Measurements from ENCODE around the gene RIMKLA. TPM values are rescaled to one million over a fixed set of nuclear protein-coding genes. Genes with fewer than 3 reads are reported as not detected.

Gene RIMKLA
- total RNA-seq, 1 donor from 2014 or later = 0.20 TPM

GRCh38 chr1:42463921-42464320 lies 83.3 kb downstream of the RIMKLA start:
- H3K27ac ChIP-seq (ENCODE audit: low read depth, low read length) = no peak overlapping the region
- H3K27ac Mint-ChIP-seq (ENCODE audit: unreplicated experiment) = peak overlapping the region; percentile 13
- H3K27me3 ChIP-seq (ENCODE audit: insufficient read depth, low read length) = no peaks in the 10 kb centered on the region
- peaks cover 6% of the 10 kb centered on the region for H3K36me3 ChIP-seq (ENCODE audit: insufficient read depth, low read length)
- H3K79me2 ChIP-seq (ENCODE audit: insufficient read depth, low read length) = no peaks in the 10 kb centered on the region
- H3K9me3 ChIP-seq (ENCODE audit: insufficient read depth, low read depth, low read length) = no peaks in the 10 kb centered on the region
- FAIRE-seq = no peak
- no peaks in the 10 kb centered on the region for H4K20me1 ChIP-seq (ENCODE audit: insufficient read depth, low read length)
- no peaks in the 10 kb centered on the region for H3K36me3 Mint-ChIP-seq (ENCODE audit: low read depth, unreplicated experiment)
- peak overlapping the region; percentile 95 for H2AFZ ChIP-seq (ENCODE audit: low read depth, low read length)
- peak overlapping the region; percentile 98 for H3K4me2 ChIP-seq (ENCODE audit: low read length)
- H3K9me3 Mint-ChIP-seq (ENCODE audit: unreplicated experiment) = no peaks in the 10 kb centered on the region
- peak overlapping the region; percentile 75 for H3K4me3 Mint-ChIP-seq (ENCODE audit: unreplicated experiment)
- peaks cover 3% of the 10 kb centered on the region for H3K4me1 Mint-ChIP-seq (ENCODE audit: low read depth, unreplicated experiment)
- H3K4me1 ChIP-seq (ENCODE audit: insufficient read depth, low read length) = peaks cover 10% of the 10 kb centered on the region
- TF ChIP-seq EZH2 (IDR thresholded peaks at IDR 0.05; ENCODE audit: insufficient read depth, low read length) = no peak
- no peak for TF ChIP-seq CTCF (IDR thresholded peaks at IDR 0.05; ENCODE audit: insufficient read depth, low read depth, low read length)
- H3K4me3 ChIP-seq (ENCODE audit: insufficient read depth, low read depth, low read length) = peak overlapping the region; percentile 92
- H3K27me3 Mint-ChIP-seq (ENCODE audit: low read depth, unreplicated experiment) = no peaks in the 10 kb centered on the region
- H3K9ac ChIP-seq (ENCODE audit: low read length) = peak overlapping the region; percentile 78
- no peak for DNase-seq (ENCODE audit: low read depth)

GRCh38 chr1:42466030-42466429 lies 85.4 kb downstream of the RIMKLA start:
- Histone ChIP-seq H4K20me1 (ENCODE audit: insufficient read depth, low read length) (no peaks in the 10 kb centered on the region), H3K4me3 (ENCODE audit: insufficient read depth, low read depth, low read length) (no peak overlapping the region), H3K27ac (ENCODE audit: low read depth, low read length) (no peak overlapping the region), H2AFZ (ENCODE audit: low read depth, low read length) (no peak overlapping the region), H3K27me3 (ENCODE audit: insufficient read depth, low read length) (peaks cover 6% of the 10 kb centered on the region), H3K36me3 (ENCODE audit: insufficient read depth, low read length) (no peaks in the 10 kb centered on the region), H3K4me2 (ENCODE audit: low read length) (no peak overlapping the region), H3K9ac (ENCODE audit: low read length) (no peak overlapping the region), H3K79me2 (ENCODE audit: insufficient read depth, low read length) (no peaks in the 10 kb centered on the region), H3K4me1 (ENCODE audit: insufficient read depth, low read length) (peaks cover 10% of the 10 kb centered on the region), H3K9me3 (ENCODE audit: insufficient read depth, low read depth, low read length) (no peaks in the 10 kb centered on the region)
- DNase-seq (ENCODE audit: low read depth) (no peak), FAIRE-seq (no peak)
- Mint-ChIP-seq H3K4me1 (ENCODE audit: low read depth, unreplicated experiment) (peaks cover 3% of the 10 kb centered on the region), H3K27ac (ENCODE audit: unreplicated experiment) (no peak overlapping the region), H3K36me3 (ENCODE audit: low read depth, unreplicated experiment) (no peaks in the 10 kb centered on the region), H3K27me3 (ENCODE audit: low read depth, unreplicated experiment) (no peaks in the 10 kb centered on the region), H3K9me3 (ENCODE audit: unreplicated experiment) (no peaks in the 10 kb centered on the region), H3K4me3 (ENCODE audit: unreplicated experiment) (no peak overlapping the region)
- no peak for TF ChIP-seq EZH2 (IDR thresholded peaks at IDR 0.05; ENCODE audit: insufficient read depth, low read length)

GRCh38 chr1:42469727-42470126 lies 89.1 kb downstream of the RIMKLA start:
- no peaks in the 10 kb centered on the region for H3K9me3 Mint-ChIP-seq (ENCODE audit: unreplicated experiment)

More at GRCh38 chr1:42469727-42470126, 89.1 kb downstream of the RIMKLA start:
- FAIRE-seq (no peak), DNase-seq (ENCODE audit: low read depth) (no peak)
- H3K27ac Mint-ChIP-seq (ENCODE audit: unreplicated experiment) = no peak overlapping the region
- no peak for TF ChIP-seq EZH2 (IDR thresholded peaks at IDR 0.05; ENCODE audit: insufficient read depth, low read length)
- TF ChIP-seq CTCF (IDR thresholded peaks at IDR 0.05; ENCODE audit: insufficient read depth, low read depth, low read length) = no peak
- no peaks in the 10 kb centered on the region for H3K4me1 ChIP-seq (ENCODE audit: insufficient read depth, low read length)
- H3K4me2 ChIP-seq (ENCODE audit: low read length) = no peak overlapping the region
- no peaks in the 10 kb centered on the region for H3K79me2 ChIP-seq (ENCODE audit: insufficient read depth, low read length)
- no peaks in the 10 kb centered on the region for H4K20me1 ChIP-seq (ENCODE audit: insufficient read depth, low read length)
- no peaks in the 10 kb centered on the region for H3K36me3 Mint-ChIP-seq (ENCODE audit: low read depth, unreplicated experiment)
- no peaks in the 10 kb centered on the region for H3K36me3 ChIP-seq (ENCODE audit: insufficient read depth, low read length)
- H3K9ac ChIP-seq (ENCODE audit: low read length) = no peak overlapping the region
- H3K27ac ChIP-seq (ENCODE audit: low read depth, low read length) = no peak overlapping the region
- no peaks in the 10 kb centered on the region for H3K4me1 Mint-ChIP-seq (ENCODE audit: low read depth, unreplicated experiment)
- no peak overlapping the region for H2AFZ ChIP-seq (ENCODE audit: low read depth, low read length)
- peaks cover 6% of the 10 kb centered on the region for H3K27me3 ChIP-seq (ENCODE audit: insufficient read depth, low read length)
- no peaks in the 10 kb centered on the region for H3K9me3 ChIP-seq (ENCODE audit: insufficient read depth, low read depth, low read length)
- H3K27me3 Mint-ChIP-seq (ENCODE audit: low read depth, unreplicated experiment) = no peaks in the 10 kb centered on the region
- H3K4me3 Mint-ChIP-seq (ENCODE audit: unreplicated experiment) = no peak overlapping the region
- no peak overlapping the region for H3K4me3 ChIP-seq (ENCODE audit: insufficient read depth, low read depth, low read length)

Other genes with a start within 250 kb of the RIMKLA start
- gene GUCA2B, start 227.4 kb upstream of the RIMKLA start, total RNA-seq = not detected in 2 replicates
- gene GUCA2A, start 216.0 kb upstream of the RIMKLA start, total RNA-seq = not detected in 2 replicates
- 39.8 and 41.9 TPM in 2 replicates for gene FOXJ3, start 45.6 kb upstream of the RIMKLA start, total RNA-seq
- 0.23 TPM in 1 of 2 replicates, not detected in the other for gene ZMYND12, start 75.2 kb downstream of the RIMKLA start, total RNA-seq
- gene PPCS, start 75.8 kb downstream of the RIMKLA start, total RNA-seq = 23.4 and 26.8 TPM in 2 replicates
- gene CCDC30, start 82.5 kb downstream of the RIMKLA start, total RNA-seq = 2.2 and 2.5 TPM in 2 replicates